Neutrophil (primary cell): ENCODE results near the gene OR10G3.

ENCODE experiments used
- H3K27ac ChIP-seq: fragments of 200-600 bp; sonication (generic); 2 replicates; pipeline ENCODE4 v1.5.1; 2016; ENCODE audit warnings: mild to moderate bottlenecking, moderate library complexity
- H3K27me3 ChIP-seq: fragments of 200-600 bp; sonication (generic); 2 replicates; pipeline ENCODE4 v1.6.0; 2016; ENCODE audit warnings: mild to moderate bottlenecking
- H3K36me3 ChIP-seq: fragments of 200-600 bp; sonication (generic); 2 replicates; pipeline ENCODE4 v1.5.1; 2017
- H3K4me1 ChIP-seq, 2 experiments: fragments of 200-600 bp in 1 of 2; sonication (generic) in 1 of 2; 1 replicate in 1 of 2; 2 replicates in 1 of 2; pipeline versions ENCODE4 v1.5.1 to v1.6.1; 2013 to 2016; ENCODE audit warnings: low read depth in 1 of 2, low read length in 1 of 2, mild to moderate bottlenecking in 1 of 2, moderate library complexity in 1 of 2; ENCODE audit not compliant: control insufficient read depth in 1 of 2, insufficient read depth in 1 of 2
- H3K4me3 ChIP-seq, 2 experiments: fragments of 200-600 bp in 1 of 2; sonication (generic) in 1 of 2; 1 replicate in 1 of 2; 2 replicates in 1 of 2; pipeline ENCODE4 v1.5.1; 2013 to 2016; ENCODE audit warnings: low read depth in 1 of 2, low read length in 1 of 2, mild to moderate bottlenecking in 1 of 2, moderate library complexity in 1 of 2
- H3K9me3 ChIP-seq: fragments of 200-600 bp; sonication (generic); 2 replicates; pipeline ENCODE4 v1.5.1; 2016
- CTCF ChIP-seq: fragments of 200-600 bp; sonication (generic); IDR thresholded peaks from 2 replicates; pipeline ENCODE4 v1.5.1; 2016; ENCODE audit warnings: antibody characterized with exemption

Gene OR10G3

GRCh38 chr14:21539189-21539940 is 40.5 kb downstream of the OR10G3 start:
- TF ChIP-seq CTCF: no peak
- H3K27ac ChIP-seq: no peak overlapping the region
- H3K9me3 ChIP-seq: no peaks in the 10 kb centered on the region
- H3K4me1 ChIP-seq: no peaks in the 10 kb centered on the region
- H3K36me3 ChIP-seq: no peaks in the 10 kb centered on the region
- H3K27me3 ChIP-seq: peaks cover 66% of the 10 kb centered on the region
- no peak overlapping the region for H3K4me3 ChIP-seq

DNA sequence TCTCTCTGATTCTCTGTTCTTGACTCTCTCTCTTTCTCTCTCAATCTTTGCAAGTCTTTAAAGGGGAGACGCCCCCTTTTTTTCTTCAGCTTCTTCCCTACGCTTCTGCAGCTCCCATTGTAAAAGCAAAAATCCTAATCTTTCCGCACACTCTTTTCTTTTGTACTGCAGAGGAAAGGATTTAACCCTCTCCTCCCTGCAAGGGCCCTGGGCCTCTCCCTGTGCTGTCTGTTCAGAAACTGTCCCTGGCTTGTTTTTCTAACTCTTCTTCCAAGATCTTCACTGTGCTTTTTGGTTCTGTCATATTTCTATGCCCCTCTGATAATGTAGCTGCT is 42.8 kb downstream of the OR10G3 start:
- Histone ChIP-seq H3K36me3 (no peaks in the 10 kb centered on the region), H3K27ac (no peak overlapping the region), H3K4me1 (no peaks in the 10 kb centered on the region), H3K27me3 (peaks cover 71% of the 10 kb centered on the region), H3K9me3 (no peaks in the 10 kb centered on the region), H3K4me3 (no peak overlapping the region)
- no peak for TF ChIP-seq CTCF

GRCh38 chr14:21536418-21537089 is 43.3 kb downstream of the OR10G3 start:
- Histone ChIP-seq H3K9me3 (no peaks in the 10 kb centered on the region), H3K4me1 (no peaks in the 10 kb centered on the region), H3K27ac (no peak overlapping the region), H3K27me3 (peaks cover 71% of the 10 kb centered on the region), H3K4me3 (no peak overlapping the region), H3K36me3 (no peaks in the 10 kb centered on the region)
- no peak for TF ChIP-seq CTCF

DNA sequence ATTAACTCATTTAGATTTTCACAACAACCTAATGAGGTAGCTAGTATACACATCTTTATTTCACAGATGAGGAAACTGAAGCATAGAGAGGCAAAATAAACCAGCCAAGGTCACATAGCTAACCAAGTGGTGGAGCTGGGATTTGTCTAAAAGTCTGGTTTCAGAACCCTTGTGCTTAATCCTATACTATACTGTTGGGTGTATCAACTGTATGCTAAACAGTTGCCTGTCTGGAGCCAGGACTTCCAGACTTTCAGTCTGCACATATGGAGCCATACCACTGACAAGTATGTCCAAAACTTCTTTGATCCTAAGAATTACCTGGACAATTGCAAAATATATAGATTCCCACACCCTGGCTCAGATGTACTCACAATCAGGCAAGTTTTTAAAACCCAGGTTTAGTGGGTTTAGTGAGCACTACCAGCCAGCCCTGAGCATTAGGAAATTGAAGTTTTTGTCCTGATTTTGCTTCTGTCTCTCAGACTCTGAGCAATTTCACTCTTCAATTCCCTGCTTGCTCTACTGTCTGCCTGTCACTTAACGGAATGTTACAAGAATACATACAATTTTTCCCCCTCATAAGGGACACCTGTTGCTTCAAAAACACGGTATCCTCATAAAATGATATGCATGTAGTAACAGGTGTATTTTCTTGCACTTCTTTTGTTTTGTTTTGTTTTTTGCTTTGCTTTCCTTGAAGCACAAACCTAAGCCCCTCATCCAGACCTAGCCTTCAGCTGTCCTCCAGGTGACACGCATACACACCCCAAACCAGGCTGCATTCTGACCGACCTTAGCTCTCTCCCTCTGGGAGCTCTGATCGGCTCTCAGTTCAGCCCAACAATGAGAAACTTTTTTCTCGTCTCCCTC is 44.1 kb downstream of the OR10G3 start:
- no peak overlapping the region for H3K4me3 ChIP-seq
- no peak for TF ChIP-seq CTCF
- peaks cover 71% of the 10 kb centered on the region for H3K27me3 ChIP-seq

GRCh38 chr14:21534576-21534975 is 45.3 kb downstream of the OR10G3 start:
- no peak for TF ChIP-seq CTCF
- Histone ChIP-seq H3K9me3 (no peaks in the 10 kb centered on the region), H3K27me3 (peaks cover 64% of the 10 kb centered on the region), H3K4me3 (no peak overlapping the region), H3K4me1 (no peaks in the 10 kb centered on the region), H3K27ac (no peak overlapping the region), H3K36me3 (no peaks in the 10 kb centered on the region)

More for the DNA sequence above, 44.1 kb downstream of the OR10G3 start:
- Histone ChIP-seq H3K4me1 (no peaks in the 10 kb centered on the region), H3K36me3 (no peaks in the 10 kb centered on the region), H3K9me3 (no peaks in the 10 kb centered on the region), H3K27ac (no peak overlapping the region)
